ENCODE measurements around the gene LGALS9. TPM values are rescaled to one million over a fixed set of nuclear protein-coding genes. Genes with fewer than 3 reads are reported as not detected.
"Not testable (repeated sequence)": the region's sequence is repeated elsewhere in the genome, so short reads cannot be mapped to it uniquely, and the experiment has no call there.

The LGALS9 gene
- total RNA-seq, 1 donor from 2014 or later, result 141 TPM

- intact Hi-C loops (cut with micrococcal nuclease), result loop anchor here (1.0 to 5.0 kb wide), 9 partner anchors 20 to 1011 kb away; partner anchors contain the start of genes KSR1, LGALS9, SDF2 and SUPT6H
Observed at GRCh38 chr17:27650836-27651235, 19.8 kb downstream of the LGALS9 start.

GRCh38 chr17:27651411-27652345 is 20.7 kb downstream of the LGALS9 start:
- intact Hi-C loops (cut with micrococcal nuclease), result loop anchor here (1.0 to 5.0 kb wide), 9 partner anchors 21 to 1011 kb away; partner anchors contain the start of genes KSR1, LGALS9, SDF2 and SUPT6H

GRCh38 chr17:27653449-27653971 is 22.5 kb downstream of the LGALS9 start:
- intact Hi-C loops (cut with micrococcal nuclease), result loop anchor here (5.0 kb wide), 1 partner anchor 1009 kb away; the partner anchor contains the start of genes SDF2 and SUPT6H

DNA sequence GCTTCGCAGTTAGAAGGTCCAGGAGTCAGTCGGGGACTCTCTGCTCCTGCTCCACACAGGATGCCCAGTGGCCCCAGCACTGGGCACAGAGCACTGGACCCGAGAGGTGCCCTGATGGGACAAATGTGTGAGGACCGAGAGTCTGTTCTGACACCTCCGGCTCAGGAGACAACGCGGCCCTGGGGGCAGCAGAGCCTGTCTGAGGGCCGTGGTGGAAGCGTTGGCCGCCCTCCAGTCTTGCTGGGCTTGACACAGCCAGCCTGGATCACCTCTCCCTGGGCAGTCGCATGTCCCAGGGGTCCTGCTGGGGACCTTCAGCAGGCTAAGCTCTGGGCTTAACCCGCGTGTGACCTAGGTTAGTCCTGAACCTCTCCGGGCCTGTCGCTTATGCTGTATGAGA is 23.1 kb downstream of the LGALS9 start:
- intact Hi-C loops (cut with micrococcal nuclease), result loop anchor here (1.0 to 5.0 kb wide), 3 partner anchors 102 to 1008 kb away; partner anchors contain the start of genes SDF2 and SUPT6H

GRCh38 chr17:27654654-27655524 is 23.9 kb downstream of the LGALS9 start:
- intact Hi-C loops (cut with micrococcal nuclease), result loop anchor here (1.0 to 5.0 kb wide), 3 partner anchors 101 to 1007 kb away; partner anchors contain the start of genes SDF2 and SUPT6H

DNA sequence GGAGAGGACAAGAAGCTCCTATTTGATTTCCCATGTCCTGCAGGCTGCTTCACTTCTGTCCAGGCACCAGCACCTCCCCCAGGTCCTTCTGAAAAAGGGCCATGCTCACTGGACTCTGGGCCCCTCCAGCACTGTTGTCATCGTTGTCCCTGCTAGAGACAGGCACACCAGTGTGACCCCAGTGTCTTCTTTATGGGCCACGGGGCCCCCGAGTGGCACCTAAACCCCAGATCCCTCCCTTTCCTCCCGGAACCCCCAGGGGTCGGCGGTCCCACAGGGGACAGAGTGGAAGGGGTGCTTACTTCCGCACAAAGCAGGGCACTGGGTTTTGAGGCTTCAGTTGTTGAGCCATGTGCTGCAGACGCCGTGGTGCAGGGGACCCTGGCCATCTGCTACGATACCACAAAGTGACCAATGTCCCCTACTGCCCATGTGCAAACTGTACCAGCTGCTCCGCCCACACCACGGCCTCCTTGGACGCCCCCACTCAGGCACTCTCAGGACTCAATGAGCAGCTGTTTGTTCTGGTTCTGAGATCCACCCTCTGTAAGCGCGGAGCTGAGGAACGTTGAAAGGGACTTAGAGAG is 24.6 kb downstream of the LGALS9 start:
- intact Hi-C loops (cut with micrococcal nuclease), result not testable (repeated sequence)

GRCh38 chr17:27656620-27657019 is 25.6 kb downstream of the LGALS9 start:
- intact Hi-C loops (cut with micrococcal nuclease), result not testable (repeated sequence)

- intact Hi-C loops (cut with micrococcal nuclease), result no loop called here
Observed at GRCh38 chr17:27657620-27658019, 26.6 kb downstream of the LGALS9 start.

DNA sequence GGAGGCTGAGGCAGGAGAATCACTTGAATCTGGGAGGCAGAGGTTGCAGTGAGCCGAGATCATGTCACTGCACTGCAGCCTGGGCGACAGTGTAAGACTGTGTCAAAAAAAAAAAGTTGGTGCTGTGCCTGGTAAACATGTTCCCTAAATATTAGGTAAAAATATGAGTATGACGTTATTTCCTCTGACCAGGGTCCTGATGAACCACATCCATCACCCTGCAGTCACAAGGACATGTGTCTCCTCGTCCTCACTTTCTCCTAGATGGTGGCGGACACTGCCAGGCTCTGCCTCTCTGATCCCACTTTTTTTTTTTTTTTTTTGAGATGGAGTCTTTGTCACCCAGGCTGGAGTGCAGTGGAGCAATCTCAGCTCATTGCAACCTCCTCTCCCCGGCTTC is 28.7 kb downstream of the LGALS9 start:
- intact Hi-C loops (cut with micrococcal nuclease), result no loop called here

DNA sequence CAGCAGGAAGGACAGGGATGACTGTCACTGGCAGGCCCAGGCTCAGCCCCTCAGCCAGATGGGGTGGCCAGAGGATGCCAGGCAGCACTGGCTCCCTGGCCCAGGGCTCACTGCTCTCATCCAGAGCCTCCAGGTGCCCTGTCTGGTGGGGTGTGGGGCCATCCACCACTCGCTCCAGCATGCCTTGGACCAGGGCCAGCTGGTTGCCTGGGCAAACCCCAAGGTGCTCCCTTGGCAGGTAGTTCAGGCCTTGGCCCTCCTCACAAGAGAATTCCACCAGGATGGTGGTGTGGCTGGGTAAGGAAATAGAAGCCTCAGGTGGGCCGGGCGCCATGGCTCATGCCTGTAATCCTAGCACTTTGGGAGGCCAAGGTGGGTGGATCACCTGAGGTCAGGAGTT is 29.4 kb downstream of the LGALS9 start:
- intact Hi-C loops (cut with micrococcal nuclease), result no loop called here

DNA sequence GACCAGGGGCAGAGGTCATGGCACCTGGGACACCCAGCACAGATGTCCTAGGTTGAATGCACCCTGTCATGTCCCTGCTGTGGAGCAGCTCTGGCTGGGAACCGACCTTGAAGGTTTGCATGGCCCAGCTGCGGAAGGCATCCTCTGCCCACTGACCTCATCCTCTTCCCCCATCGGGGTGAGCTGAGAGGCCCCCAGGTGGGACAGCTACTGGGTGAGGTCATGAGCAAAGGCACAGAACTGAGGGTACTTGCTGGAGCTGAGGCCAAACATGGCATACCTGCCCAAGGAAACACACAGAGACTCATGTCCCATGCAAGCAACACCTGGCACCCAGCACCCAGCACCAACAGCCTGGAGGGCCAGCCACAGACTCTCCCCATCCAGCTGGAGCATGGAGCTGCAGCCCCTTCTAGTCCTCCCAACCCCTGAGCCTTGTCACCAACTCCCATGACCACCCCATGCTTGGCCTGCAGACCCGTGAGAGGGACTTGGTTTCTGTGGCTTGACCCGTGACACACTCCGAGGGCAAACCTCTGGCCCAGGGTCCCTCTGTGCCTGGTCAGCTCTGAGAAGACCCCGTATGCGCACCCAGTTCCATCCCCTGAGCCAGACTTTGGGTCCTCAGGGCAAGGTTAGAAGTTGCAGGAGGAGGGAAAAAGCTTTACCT is 33.1 kb downstream of the LGALS9 start:
- intact Hi-C loops (cut with micrococcal nuclease), result no loop called here

DNA sequence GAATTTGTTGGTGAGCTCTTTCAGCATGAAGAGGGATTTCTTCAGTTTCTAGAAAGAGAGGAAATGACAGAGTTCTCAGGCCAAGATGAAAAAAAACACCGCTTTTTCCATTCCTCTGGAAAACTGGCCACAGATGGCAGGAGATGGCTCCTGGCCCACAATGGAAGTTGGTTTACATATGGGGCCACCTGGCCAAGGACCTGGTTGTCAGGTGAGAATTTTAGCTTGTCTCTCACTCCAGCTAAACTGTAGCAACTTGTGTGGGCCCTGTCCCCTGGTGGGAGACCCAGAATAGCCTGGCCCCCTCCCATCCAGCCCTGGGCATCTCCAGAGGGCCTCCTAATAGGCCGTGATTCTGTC is 33.6 kb downstream of the LGALS9 start:
- intact Hi-C loops (cut with micrococcal nuclease), result no loop called here

DNA sequence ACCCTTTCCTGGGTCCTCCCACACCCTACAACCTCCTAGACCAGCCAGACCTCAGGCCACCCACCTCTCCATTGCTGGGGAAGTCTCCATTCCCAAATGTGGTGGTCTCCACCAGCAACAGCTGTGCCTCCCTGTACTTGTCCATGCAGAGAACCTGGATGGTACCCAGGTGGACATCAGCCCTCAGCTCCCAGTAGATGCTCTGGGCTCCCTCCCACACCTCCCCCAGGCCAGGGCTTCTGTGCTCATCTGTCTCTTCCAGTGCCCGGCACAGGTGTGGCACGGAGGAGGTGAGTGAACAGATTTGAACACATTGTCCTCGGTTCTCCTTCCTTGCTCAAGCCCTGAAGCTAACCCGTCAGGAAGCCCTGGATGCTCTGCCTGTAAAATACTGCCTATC is 34.6 kb downstream of the LGALS9 start:
- intact Hi-C loops (cut with micrococcal nuclease), result no loop called here

GRCh38 chr17:27666270-27666669 is 35.3 kb downstream of the LGALS9 start:
- intact Hi-C loops (cut with micrococcal nuclease), result not testable (repeated sequence)

DNA sequence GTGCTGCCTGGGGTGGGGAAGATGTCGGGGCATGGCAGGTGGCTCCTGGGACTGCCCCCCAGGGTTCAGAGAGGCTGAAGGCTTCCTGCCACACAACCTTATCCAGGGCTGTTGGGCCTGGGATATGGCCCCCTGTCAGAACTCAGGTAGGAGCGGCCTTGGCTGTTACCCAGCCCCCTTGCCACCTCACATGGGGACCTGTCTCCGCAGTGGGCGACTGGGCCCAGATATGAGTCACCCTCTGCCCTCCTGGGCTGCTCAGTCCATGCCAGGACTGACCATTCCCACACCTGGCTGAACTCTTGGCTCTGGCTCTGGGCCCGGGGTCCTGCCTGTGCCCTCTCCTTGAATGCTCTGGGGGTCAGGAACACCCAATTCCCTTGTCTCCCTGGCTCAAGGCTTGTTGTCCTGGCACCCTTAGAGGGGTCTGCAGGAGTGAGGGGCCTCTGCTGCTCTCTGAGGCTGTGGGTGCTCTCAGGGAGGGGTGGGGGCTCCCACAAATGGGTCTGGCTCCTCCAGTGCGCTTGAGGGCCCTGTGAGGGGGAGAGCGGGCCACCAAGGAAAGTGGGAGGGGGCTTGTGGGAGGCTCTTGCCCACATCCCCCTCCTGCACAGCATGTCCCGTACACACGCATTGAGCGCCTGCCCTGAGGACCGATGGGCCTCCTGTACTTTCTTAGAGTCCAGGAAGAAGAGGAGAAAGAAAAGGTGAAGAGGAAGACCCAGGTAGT is 36.0 kb downstream of the LGALS9 start:
- intact Hi-C loops (cut with micrococcal nuclease), result no loop called here

DNA sequence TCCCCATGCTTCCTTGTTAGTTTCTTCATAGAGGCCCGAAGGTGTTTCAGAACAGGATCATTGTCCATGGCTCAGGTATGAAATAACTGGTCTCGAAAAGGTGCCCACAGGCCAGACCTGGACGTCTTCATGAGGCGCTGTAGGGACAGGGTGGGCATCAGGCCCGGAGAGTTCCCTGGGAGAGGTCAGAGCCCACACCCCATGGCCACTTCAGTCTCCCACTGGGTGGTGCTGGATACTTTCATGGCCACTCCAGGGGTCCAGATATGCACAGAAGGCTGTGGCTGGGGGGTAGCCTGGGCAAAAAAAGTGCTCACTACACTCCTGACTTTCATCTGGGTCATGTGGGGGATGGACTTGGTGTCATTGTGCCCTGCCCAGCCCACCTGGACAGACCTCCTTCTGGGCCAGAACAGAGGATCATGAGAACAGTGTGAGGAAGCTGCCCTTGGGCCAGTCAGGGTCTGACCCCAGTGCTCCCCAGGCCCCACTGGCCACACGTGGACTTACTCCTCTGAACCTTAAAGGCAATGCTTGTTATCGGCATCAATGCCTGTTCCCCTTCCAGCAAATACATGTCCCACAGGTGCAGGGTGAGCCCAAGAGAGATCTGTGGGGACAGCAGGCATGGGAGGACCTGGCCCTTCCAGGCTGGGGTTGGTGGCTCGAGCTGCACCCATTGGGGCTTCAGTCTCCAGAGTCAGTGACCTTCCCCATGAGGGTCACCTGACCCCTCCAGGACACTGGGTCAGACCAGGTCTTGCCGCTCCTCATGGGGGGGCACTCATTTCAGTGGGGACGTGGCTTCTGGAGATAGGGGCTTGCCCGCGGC is 36.9 kb downstream of the LGALS9 start:
- intact Hi-C loops (cut with micrococcal nuclease), result no loop called here

DNA sequence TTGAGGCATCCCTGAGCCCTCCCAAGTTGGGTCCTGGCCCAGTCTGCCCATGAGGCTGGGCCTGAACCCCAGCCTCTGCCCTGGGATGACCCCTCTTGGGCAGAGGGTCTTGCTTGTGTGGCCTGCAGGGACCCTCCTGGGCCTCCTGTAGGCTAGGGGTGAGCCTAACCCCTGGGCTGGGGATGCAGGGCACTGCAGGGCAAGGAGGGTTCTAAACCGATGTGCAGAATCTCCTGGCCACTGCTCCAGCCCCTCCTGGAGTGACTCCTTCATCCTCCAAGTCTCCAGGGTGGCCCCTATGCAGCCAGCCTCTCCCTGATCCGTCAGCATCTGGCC is 37.5 kb downstream of the LGALS9 start:
- intact Hi-C loops (cut with micrococcal nuclease), result no loop called here

DNA sequence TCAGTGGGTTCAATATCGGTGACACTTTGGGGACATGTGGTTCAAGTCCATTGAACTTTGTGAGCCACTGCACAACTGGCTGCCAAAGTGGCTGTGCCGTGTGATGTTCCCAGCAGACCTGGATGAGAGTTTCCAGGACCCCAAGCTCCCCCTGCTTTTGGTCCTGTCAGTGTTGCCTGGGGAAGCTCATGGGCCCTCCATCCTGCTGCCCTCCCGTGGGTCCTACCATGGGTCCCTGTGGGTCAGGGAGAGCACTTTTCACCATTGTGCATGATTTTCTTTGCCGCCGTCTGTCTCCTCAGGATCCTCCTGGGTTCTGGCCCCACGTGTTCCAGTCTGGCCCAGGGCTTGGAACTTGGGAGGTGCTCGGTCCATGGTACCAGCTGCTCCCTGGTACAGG is 38.1 kb downstream of the LGALS9 start:
- intact Hi-C loops (cut with micrococcal nuclease), result no loop called here

GRCh38 chr17:27669850-27670249 is 38.9 kb downstream of the LGALS9 start:
- intact Hi-C loops (cut with micrococcal nuclease), result no loop called here

Data from T-helper 1 cell treated with Interleukin-12 subunit alpha and Interleukin-12 subunit beta and Interleukin-4 antibody, amounts not matched to agents 30 ng/mL and 1 ng/mL, for 36 hours (primary cell).